ENCODE results near the gene MRPL36. TPM values are rescaled to one million over a fixed set of nuclear protein-coding genes. Genes with fewer than 3 reads are reported as not detected.
A peak's percentile ranks its signal among the peaks of the same experiment; 100 is the strongest.

The MRPL36 gene
- total RNA-seq, 1 donor from 2014 or later = 53.5 TPM

DNA sequence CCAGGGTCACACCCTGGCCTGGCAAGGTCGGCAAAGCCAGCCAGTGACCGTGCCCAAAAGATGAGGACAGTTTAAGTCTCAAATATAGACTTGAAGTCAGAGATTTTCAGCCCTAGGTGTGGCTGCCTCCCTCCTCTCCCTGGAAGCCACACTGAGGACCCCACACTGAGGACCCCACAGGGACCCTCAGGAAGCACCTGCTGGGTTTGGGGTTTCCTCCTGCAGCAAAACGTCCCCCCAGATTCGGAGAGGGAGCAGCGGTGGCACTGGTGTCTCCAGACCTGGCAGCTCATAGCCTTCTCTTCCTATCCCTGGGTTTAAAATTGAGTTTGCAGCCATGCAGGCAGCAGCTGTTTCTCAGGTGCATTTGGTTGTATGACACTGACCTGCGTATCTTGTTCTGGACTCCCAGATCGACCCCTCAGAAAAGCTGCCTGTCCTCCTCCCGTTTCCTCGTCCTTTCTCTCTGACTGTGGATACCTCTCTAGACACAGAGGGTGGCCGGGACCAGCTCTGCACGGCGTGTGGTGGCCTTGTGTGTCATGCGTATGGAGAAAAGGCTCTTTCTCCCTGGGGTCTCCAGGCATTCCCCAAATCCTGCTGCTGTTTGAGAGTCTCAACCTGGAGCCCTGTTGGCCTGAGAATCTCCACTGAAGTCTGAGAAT is 36.6 kb downstream of the MRPL36 start:
- Mint-ChIP-seq H3K27ac (no peak overlapping the region), H3K9me3 (peaks cover 6% of the 10 kb centered on the region), H3K27me3 (peaks cover 22% of the 10 kb centered on the region), H3K36me3 (peaks cover 3% of the 10 kb centered on the region), H3K4me1 (ENCODE audit: unreplicated experiment) (peaks cover 5% of the 10 kb centered on the region), H3K4me3 (no peak overlapping the region)
- TF ChIP-seq, protein P1, sequence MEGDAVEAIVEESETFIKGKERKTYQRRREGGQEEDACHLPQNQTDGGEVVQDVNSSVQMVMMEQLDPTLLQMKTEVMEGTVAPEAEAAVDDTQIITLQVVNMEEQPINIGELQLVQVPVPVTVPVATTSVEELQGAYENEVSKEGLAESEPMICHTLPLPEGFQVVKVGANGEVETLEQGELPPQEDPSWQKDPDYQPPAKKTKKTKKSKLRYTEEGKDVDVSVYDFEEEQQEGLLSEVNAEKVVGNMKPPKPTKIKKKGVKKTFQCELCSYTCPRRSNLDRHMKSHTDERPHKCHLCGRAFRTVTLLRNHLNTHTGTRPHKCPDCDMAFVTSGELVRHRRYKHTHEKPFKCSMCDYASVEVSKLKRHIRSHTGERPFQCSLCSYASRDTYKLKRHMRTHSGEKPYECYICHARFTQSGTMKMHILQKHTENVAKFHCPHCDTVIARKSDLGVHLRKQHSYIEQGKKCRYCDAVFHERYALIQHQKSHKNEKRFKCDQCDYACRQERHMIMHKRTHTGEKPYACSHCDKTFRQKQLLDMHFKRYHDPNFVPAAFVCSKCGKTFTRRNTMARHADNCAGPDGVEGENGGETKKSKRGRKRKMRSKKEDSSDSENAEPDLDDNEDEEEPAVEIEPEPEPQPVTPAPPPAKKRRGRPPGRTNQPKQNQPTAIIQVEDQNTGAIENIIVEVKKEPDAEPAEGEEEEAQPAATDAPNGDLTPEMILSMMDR (conservative IDR thresholded peaks at IDR 0.05) = no peak
- peak; percentile 60 for DNase-seq (ENCODE audit: extremely low spot score, unreplicated experiment)

DNA sequence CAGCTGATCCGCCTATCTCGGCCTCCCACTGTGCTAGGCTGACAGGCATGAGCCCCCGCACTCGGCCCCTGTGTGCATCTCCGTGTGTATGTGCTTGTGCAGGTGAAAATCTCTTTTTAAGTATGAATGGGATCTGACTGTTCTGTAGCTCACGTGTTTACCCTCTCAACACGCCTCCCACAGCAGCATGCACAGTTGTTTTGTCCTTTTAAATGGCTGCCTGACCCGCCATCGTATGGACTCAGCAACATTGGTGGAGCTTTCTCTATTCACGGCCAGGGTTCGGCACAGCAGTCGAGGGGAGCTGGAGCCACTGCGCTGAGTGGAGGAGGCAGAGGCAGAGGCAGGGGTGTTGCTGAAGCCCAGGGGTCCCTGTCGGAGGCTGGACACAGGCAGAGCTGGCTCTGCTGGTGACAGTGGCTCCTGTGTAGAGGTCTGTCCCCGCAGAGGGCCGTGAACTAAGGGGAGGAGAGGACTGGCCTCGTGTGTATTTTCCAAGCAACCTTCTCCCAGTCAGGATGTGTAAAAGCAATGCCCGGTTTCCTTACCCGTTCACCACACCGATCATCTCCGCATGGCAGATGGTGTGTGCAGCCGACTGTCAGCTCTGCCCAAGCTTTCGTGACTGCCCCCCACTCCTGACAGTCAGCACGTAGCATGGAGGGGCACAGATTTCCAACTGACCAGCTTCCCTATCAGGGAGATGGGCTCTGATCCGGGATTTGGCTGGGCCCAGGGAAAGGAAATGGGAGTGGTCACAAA is 37.3 kb downstream of the MRPL36 start:
- H3K36me3 Mint-ChIP-seq = peaks cover 3% of the 10 kb centered on the region
- H3K4me3 Mint-ChIP-seq = no peak overlapping the region
- no peak overlapping the region for H3K27ac Mint-ChIP-seq
- peaks cover 22% of the 10 kb centered on the region for H3K27me3 Mint-ChIP-seq
- H3K4me1 Mint-ChIP-seq (ENCODE audit: unreplicated experiment) = peaks cover 5% of the 10 kb centered on the region
- TF ChIP-seq, protein P1 (conservative IDR thresholded peaks at IDR 0.05) = no peak
- no peak for DNase-seq (ENCODE audit: extremely low spot score, unreplicated experiment)
- H3K9me3 Mint-ChIP-seq = peaks cover 6% of the 10 kb centered on the region

DNA sequence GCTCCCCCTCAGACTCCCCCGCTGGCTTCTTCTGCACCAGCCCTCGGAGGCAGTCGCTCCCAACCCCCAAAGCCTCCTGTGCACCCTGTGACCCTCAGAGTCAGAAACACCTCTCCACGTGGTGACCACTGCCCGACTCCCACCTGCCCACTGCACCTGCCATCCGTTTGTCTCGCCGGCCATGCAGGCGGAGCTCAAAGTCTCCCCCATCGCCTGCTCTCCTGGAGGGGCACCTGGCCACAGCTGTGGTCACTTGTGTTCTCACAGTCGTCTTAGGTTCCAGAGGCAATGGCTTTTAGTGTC is 38.2 kb downstream of the MRPL36 start:
- H3K9me3 Mint-ChIP-seq = peaks cover 6% of the 10 kb centered on the region
- TF ChIP-seq, protein P1 (conservative IDR thresholded peaks at IDR 0.05) = no peak
- H3K4me3 Mint-ChIP-seq = no peak overlapping the region
- no peak overlapping the region for H3K27ac Mint-ChIP-seq
- DNase-seq (ENCODE audit: extremely low spot score, unreplicated experiment) = peak; percentile 45
- peaks cover 22% of the 10 kb centered on the region for H3K27me3 Mint-ChIP-seq
- H3K36me3 Mint-ChIP-seq = peaks cover 3% of the 10 kb centered on the region
- peaks cover 5% of the 10 kb centered on the region for H3K4me1 Mint-ChIP-seq (ENCODE audit: unreplicated experiment)

DNA sequence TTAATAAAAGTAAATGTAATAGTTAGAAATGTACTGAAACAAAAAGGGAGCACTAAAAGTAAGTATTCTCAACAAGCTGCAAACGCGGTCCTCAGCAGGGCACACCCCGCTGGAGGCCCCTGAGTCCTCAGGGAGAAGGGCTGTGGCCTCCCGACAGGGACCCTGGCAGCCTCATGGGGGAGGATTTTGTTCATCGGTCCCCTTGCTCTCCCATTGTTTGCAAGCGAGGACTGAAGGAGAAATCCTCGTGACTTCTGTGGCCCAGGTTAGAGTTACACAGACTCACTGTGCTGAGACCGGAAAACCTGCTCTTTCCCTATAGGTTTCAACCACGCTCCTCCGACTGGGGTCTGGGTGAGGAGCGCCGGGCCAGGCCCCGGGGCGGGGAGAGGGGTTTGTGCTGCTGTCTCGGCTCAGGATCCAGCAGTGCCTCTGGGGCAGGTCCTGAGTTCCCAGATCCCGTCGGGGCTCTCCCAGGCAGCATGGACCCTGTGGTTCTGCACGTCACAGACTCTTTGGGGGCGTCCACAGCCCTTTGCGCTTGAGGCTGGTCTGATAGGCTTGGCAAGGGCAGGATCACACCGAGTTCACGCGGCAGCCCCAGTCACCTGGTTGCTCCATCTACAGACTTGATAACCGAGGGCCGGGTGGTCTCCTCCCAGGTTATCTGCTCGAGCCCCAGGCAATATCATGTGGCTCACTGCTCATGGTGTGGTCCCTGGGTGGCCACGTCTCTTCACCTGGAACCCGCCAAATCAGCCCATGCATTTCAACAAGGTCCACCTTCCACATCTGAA is 38.8 kb downstream of the MRPL36 start:
- TF ChIP-seq, protein P1 (conservative IDR thresholded peaks at IDR 0.05) = no peak
- peaks cover 6% of the 10 kb centered on the region for H3K9me3 Mint-ChIP-seq
- peaks cover 3% of the 10 kb centered on the region for H3K36me3 Mint-ChIP-seq
- peaks cover 5% of the 10 kb centered on the region for H3K4me1 Mint-ChIP-seq (ENCODE audit: unreplicated experiment)
- DNase-seq (ENCODE audit: extremely low spot score, unreplicated experiment) = peak; percentile 64
- no peak overlapping the region for H3K27ac Mint-ChIP-seq
- H3K4me3 Mint-ChIP-seq = no peak overlapping the region
- H3K27me3 Mint-ChIP-seq = peaks cover 22% of the 10 kb centered on the region

DNA sequence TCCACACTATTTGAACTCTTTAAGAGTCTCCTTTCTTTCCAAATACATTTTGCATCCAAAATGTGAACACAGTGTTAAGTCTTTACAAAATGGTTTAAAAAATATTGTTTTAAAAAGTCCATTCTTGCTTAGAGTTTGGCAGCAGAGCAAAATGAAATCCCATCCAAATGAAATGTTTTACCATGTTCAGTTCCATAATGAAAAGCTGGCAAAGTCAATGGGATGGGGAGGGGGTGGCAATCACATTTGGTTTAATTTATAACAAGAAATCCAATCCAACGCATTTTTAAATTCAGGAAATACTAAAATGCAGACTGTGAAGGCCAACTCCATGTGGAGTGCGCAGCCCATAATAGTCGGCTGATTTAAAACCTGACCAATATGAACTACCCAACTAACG is 39.4 kb downstream of the MRPL36 start:
- no peak overlapping the region for H3K4me3 Mint-ChIP-seq
- DNase-seq (ENCODE audit: extremely low spot score, unreplicated experiment) = no peak
- peaks cover 6% of the 10 kb centered on the region for H3K9me3 Mint-ChIP-seq
- peaks cover 5% of the 10 kb centered on the region for H3K4me1 Mint-ChIP-seq (ENCODE audit: unreplicated experiment)
- peaks cover 3% of the 10 kb centered on the region for H3K36me3 Mint-ChIP-seq
- no peak overlapping the region for H3K27ac Mint-ChIP-seq
- TF ChIP-seq, protein P1 (conservative IDR thresholded peaks at IDR 0.05) = no peak
- peaks cover 24% of the 10 kb centered on the region for H3K27me3 Mint-ChIP-seq
